AG08395 (cell line): ENCODE results near the gene SPDEF.
A peak's percentile ranks its signal among the peaks of the same experiment; 100 is the strongest.

Experiments
- DNase-seq: peaks from one replicate; pipeline ENCODE4 v3.0.0; 2012; ENCODE audit warnings: mixed read lengths, low spot score

SPDEF gene

DNA sequence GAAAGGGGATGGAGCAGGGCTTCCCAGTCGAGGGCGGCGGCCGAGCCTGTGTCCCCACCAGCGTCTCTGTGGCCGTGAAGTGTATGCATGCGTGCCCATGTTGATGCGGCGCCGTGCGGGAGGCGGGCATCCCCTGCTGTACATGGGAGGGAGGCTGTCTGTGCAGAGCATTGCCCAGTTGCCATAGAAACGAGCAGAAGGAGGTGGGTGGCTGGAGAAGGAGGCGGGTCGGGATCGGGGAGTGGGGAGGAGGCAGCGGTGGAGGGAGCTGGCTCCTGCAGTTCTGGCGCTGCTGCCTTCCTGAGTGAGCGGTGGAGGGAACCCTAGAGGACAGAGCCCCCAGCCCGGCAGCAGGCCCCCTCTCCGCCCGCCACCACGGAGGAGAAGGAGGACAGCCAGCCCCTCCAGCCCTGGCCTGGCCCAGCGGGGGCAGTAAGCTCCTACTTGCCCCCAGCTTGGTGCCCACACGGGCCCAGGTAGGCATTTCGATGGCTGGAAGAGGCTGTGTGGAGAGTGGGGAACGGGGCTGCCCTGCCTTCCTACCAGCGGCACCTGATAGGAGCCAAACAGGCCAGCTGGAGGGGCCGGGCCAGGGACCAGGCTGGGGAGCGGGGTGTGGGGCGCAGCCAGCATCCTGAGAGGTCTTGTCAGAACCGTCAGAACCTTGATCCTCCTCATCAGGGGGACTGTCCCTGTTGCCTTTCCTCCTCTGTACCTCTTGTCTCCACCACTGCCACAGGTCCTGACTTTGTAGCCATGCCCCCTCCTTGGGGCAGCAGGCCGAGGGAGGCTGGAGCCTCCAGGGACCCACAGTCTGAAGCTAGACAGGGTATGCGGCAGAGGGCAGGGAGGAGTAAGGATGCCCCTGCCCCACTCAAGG, 41.3 kb downstream of the SPDEF start:
- peak; percentile 54 for DNase-seq

DNA sequence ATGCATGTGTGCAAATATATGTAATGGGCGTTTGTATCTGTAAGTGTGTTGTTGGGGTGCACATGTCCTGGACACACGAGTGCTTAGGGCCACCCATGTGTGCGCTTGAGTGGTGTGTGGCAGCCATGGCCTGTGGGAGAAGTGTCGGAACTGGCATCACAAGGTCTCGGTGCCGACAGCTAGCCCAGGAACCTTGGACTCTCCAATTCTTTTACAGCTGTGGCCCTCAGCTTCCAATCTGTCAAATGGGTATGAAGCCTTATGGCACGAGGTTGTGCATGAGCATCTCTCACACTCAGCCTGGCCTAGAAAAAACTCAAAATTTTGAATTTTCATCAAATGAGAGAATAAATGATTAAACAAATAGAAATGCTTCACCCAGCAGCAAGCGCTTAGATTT, 42.0 kb downstream of the SPDEF start:
- no peak for DNase-seq

DNA sequence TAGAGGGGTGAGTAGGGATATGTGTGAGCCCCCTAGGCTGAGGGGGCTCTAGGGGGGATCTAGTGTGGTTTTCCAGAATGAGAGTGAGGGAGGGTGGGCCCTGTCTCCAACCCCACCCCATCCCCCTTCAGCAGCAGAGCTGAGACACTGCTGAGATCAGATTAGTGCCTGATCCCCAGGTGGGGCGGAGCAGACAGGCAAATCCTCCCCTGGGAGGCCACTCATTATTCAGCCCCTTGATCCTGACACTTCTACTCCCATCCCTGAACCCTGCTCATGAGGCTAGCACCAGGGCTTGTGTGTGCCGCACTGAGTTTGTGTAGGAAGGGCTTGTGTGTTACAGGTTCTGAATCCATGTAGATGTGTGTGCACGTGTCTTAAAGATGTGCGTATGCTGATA, 42.5 kb downstream of the SPDEF start:
- DNase-seq, result no peak

DNA sequence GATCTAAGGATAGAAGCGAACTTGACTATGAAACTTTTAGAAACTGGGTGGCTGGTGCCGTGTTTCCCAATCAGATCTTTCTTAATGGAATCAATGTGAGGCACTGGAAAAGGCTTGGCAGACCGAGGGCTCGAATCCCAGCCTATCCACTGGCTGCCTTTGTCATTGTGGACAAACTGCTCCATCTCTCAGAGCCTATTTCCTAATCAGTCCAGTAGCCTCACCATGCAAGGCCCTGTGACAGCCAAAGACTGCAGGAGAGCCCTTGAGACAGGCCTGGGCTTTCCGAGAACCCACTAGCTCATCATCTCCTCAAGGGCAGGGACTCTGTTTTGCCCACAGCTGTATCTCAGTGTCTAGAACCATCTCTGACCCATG, 43.4 kb downstream of the SPDEF start:
- no peak for DNase-seq

DNA sequence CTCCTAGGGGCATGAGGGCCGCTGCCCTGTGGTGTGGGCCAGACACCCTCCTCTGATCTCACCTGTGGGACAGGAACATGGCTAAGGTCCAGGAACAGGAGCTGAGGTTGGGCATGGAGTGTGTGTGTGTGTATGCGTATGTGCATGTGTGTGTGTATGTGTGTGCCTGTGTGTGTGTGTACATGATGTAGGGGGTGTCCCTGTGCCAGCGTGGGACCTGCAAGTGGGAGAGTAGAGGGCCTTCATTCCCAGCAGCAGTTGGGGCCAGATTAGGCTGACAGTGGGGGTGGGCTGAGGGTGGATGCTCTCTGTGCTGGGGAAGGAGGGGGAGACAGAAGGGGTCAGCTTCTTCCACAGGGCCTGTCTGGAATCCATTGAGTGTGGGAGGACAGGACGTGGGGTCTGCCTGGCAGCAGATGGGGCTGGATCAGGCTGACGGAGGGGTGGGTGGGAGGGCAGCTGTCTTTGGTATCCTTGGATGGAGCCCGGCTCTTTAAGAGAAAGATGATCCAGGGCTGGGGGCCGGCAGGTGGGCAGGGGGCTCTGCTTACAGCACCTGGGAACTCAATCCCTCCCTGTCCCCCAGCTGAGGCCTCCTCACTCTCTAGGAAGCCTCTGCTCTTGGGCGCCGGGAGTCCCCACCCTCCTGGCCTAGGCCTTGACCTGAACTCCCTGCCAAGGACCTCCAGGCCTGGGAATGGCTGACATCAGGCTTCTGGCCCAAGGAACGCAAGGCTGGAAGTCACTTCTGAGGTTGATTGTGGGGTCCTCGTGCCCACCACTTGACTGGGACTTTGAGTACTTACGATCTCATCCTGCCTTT, 44.0 kb downstream of the SPDEF start:
- DNase-seq, result no peak

DNA sequence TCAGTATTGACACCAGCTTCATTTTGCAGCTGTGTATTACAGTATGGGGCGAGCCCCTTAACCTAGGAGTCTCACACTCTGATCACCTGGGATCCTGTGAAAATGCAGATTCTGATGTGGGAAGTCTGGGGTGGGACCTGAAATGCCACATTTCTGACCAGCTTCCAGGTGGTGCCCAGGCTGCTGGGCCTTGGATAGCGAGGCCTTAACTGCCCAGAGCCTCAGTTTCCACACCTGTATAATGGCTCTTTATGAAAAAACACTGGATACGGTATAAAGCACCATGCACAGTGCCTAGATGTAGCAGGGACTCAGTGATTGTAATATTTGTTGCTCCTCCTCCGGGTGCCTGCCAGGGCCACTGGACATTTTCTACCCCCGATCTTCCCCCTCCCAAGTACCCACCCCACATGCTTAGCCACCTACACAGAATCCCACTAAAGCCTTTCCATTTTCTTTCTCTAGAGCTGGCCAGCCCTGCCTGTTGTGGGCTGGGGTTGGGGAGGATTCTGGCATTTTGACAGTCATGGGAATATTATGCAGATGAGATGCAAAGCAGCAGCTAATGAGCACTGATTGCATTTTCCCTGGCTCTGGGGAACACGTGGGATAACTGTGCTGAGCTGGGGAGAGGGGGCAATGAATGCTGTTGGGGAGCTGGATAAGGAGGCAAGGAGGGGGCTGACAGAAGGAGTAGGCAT, 44.8 kb downstream of the SPDEF start:
- DNase-seq, result no peak

DNA sequence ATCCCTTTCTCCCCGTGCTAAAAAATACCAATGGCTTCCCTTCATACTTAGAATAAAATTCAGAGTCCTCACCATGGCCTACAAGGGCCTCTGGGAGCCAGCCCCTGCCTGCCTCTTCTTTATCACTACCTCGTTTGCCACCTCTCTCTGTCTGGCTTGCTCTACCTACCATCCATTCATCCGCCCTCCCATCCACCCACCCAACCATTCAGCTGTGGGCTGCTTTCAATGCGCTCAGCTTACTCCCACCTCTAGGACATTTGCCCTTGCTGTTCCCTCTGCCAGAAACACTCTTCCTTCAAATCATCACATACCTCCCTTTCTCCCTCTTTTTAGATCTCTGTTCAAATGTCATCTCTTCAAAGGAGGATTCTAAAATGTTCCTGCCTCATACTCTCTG, 45.8 kb downstream of the SPDEF start:
- DNase-seq, result no peak

DNA sequence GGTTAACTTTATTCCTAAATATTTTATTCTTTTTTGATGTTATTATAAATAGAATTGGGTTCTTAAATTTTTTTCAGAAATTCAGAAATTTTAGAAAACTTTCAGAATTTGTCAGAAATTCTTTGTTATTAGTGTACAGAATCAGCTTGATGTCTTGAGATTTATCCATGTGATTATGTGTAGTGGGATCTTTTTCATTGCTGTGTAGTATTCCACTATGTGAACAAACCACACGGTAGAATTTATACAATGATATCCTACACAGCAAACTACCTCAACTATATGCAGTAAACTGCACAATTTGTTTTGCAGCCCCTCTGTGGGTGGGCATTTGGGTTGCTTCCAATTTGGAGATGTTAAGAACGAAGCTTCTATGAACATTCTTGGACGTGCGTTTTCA, 46.3 kb downstream of the SPDEF start:
- no peak for DNase-seq

DNA sequence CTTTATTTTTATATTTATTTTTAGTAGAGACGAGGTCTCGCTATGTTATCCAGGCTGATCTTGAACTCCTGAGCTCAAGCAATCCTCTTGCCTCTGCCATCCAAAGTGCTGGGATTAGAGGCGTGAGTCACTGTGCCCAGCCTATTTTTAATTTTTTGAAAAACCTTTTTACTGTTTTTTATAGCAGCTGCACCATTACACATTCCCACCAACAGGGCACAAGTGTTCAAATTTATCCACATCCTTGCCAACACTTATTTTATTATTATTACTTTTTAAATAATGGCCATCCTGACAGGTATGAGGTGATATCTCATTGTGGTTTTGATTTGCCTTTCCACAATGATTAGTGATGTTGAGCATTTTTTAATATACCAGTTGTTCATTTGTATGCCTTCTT, 47.7 kb downstream of the SPDEF start:
- DNase-seq, result no peak

DNA sequence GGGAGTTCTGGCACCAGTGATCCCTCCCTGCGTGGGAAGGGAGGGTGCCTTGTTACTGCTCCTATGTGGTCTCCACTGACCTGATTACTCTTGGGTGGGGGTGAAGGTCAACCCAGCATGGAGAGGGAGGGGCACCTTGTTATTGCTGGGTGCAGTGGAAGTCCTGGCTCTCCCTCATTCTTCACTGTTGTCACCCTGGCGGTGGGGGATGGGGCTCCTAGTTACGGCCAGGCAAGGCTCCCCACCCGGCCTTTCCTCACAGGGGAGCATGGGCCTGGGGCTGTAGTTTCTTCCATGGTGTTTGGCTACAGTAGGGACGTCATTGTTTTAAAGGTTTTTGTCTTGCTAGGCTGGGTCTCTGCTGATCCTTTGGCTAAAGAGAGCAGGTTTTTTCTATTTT, 49.4 kb downstream of the SPDEF start:
- DNase-seq, result no peak

DNA sequence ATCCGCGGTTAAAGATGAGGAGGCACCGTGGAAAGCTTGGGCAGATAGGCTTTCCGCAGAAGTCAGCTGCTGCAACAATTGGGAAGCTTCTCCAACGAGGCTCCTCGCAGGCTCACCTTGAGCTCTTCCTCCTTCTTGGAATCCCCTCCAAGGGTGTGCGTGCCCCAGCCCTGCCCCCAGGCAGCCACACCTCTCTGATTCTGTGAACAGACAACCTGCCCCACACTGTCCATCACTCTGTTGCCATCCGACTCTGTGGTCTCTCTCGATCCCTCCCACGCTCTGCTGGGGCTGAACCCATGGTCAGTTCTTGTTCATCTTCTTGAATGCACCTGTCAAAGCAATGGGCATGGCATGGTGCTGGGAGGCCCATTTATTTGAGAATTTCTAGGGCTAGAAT, 58.7 kb downstream of the SPDEF start:
- DNase-seq, result no peak

DNA sequence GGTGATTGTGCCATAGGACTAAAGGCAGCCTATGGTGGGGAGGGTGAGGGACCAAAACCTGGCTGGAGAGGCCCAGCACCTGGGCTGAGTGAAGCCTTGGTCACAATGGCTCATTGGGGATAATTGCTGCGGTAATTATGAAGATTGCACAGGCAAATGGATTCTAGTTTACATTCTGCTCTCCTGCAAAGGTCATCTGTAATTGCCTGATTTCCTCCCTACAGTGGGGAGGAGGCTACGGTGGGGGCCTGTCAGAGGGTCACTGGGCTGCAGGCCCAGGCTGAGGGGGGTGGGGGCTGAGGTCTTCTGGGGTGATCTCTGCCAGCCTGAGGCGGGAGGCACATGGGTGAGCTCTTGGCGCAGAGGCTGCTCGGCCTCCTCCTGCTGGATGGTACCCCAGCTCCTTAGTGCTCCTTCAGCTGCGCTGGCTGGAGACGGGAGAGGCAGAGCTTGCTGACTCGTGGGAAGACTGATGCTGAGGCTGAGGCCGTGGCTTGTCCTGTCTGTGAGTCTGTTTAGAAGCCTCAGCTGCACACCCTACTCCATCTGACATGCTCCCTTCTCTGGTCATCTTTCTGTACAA, 59.9 kb downstream of the SPDEF start:
- no peak for DNase-seq

DNA sequence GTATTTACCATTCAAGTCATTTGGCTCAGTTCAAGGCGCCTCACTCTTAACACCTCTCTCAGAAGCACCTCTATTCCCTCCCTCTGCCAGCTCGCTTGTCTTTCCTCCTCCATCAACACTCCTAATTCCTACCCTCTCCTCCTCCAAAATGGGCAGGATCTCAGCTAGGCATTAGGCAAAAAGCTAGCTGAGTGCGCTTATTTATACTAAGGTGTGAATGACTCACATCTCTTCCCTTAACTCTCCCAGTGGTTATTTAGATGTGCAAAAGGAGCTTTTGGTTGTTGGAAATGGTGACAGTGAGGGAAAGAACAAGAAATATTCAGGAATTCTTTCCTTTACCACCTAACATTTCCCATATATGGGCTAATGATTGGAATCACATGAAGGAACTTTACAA, 61.2 kb downstream of the SPDEF start:
- DNase-seq, result no peak

DNA sequence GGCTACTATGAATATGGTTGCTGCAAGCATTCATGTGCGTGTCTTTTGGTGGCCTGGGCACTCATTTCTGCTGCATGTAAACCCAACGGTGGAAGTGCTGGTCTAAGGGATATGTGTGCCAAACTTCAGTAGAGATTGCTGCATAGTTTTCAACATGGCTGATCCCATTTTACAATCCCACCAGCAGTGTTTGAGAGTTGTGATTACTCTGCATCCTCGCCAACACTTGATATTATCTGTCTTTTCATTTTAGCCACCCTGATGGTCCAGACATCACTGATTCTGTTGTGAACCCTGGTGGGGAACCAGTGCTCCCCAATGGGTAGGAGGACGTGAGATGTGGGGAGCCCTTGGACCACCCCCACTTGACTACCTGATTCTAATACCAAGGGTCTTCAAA, 62.8 kb downstream of the SPDEF start:
- DNase-seq, result no peak

DNA sequence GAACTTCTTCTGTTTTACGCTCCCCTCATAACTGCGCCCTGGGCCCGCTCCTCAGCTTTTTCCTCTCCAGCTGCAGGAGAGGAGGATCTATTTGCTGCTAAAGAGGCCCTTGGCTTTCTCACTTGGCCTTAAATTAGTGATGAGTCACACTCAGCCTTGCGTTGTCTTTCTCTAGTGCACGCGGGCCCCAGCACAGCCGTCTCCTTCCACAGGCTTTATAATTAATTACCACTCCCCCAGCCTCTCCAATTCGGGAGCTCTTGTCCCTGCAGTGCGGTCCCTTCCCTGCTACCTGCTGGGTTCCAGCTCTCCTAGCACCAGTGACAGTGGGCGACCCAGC, 65.1 kb downstream of the SPDEF start:
- DNase-seq, result peak; percentile 59

DNA sequence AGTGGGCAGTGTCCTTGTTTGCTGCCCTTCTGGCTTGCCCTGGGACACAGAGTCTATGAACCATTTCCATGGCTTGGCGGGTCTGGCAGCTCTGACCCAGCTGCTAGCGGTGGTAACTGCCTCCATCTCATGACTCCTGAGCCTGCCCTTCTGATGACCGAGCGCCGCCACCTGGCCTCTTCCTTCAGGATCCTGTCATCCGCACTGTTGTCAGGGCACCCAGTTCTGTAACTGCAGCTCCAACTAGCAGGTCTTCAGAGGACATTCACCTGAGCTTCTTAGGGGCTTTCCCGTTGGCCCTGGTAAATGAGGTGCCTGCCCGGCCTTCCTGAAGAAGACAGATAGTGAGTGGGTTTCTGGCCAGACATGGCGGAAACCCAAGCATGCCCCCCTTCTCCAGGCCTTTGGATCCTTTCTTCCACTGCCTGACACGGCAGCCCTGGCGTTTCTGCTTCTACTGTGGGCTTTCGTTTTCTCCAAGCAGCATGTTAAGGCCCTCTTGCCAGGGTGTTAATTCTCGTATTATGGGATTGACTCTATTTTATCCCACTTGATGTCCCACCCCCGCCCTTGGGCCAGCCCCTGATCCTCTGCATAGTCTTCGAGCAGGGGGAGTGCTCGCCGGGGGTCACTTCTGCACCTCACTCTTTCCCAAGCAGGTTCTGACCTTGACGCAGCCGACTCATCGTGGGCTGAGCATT, 65.6 kb downstream of the SPDEF start:
- no peak for DNase-seq

DNA sequence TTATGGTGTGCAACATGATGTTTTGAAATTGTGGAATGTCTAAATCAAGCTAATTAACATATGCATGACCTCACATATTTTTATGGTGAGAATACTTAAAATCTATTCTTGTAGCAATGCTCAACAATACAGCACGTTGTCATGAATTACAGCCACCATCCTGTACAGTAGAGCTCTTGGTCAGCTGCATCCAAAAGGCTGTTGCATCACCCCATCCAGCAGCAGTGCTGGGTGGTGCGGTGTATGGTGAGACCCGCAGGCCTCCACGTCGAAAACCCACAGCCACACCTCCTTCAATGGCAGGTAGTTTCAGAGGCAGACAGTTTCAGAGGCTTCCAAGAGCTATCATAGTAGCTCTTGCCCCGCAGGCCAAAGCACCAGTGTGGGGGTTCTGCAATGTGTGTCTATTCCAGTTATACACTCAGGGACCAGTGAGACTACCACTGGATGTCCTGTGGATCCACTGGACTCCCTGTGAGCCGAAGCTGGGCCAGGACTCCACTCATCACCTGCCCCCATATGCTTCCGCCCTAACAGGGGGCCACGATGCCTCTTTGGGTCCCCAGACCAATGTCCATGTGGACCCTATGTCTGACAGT, 66.8 kb downstream of the SPDEF start:
- no peak for DNase-seq
